Activated CD8-positive, alpha-beta T cell treated with anti-CD3 and anti-CD28 coated beads, Interleukin-2, amount 10 ng/mL, durations not matched to agents 7 days and 5 days (primary cell): ENCODE data around the gene CXCR4. TPM values are rescaled to one million over a fixed set of nuclear protein-coding genes. Genes with fewer than 3 reads are reported as not detected.

ENCODE experiments used
- ATAC-seq: fragments of 150-1000 bp; cut with Tn5 transposase; one replicate; pipeline ENCODE4 v1.10.0; 2021; ENCODE audit warnings: moderate library complexity
- CTCF ChIA-PET: fragments of 350-600 bp; sonication (Branson Sonifier 250); formaldehyde crosslinking; loops from one replicate; lab custom pipeline; 2021; ENCODE audit warnings: antibody characterized with exemption; lab: Charles Lee
- POLR2A ChIA-PET: fragments of 350-600 bp; sonication (Branson Sonifier 250); formaldehyde crosslinking; loops from one replicate; lab custom pipeline; 2021; ENCODE audit warnings: antibody characterized with exemption; lab: Charles Lee
- DNase-seq: peaks from one replicate; pipeline ENCODE4 v3.0.0-alpha.2; 2020
- H3K27ac Mint-ChIP-seq: one replicate; pipeline ENCODE4 v1.8.0; 2021; ENCODE audit warnings: mild to moderate bottlenecking, mixed read lengths
- H3K27me3 Mint-ChIP-seq: one replicate; pipeline ENCODE4 v1.8.0; 2021; ENCODE audit warnings: low read depth, mixed read lengths
- H3K36me3 Mint-ChIP-seq: one replicate; pipeline ENCODE4 v1.8.0; 2021; ENCODE audit warnings: low read depth, mixed read lengths
- H3K4me1 Mint-ChIP-seq: one replicate; pipeline ENCODE4 v1.8.0; 2021; ENCODE audit warnings: low read depth, mixed read lengths
- H3K4me3 Mint-ChIP-seq: one replicate; pipeline ENCODE4 v1.8.0; 2021; ENCODE audit warnings: mild to moderate bottlenecking, mixed read lengths
- H3K9me3 Mint-ChIP-seq: one replicate; pipeline ENCODE4 v1.8.0; 2022; ENCODE audit warnings: mixed read lengths; ENCODE audit not compliant: insufficient read depth
- total RNA-seq, 2 experiments: library from RNA; stranded (reverse); gene quantifications; one replicate each; pipeline ENCODE4 v1.2.3, GENCODE V29; 2021

CXCR4 gene
- total RNA-seq, 2 experiments from 2014 or later, result 219 to 226 TPM

- ChIA-PET CTCF (interaction anchor here (0.7 to 1.4 kb wide), 3 partner anchors 54 to 266 kb away, joined by 3 read pairs; no protein-coding TSS in a partner anchor), POLR2A (interaction anchor here (0.6 to 0.9 kb wide), 3 partner anchors 24 to 264 kb away, joined by 3 to 4 read pairs (median 3); partner anchors contain the start of gene DARS1)
- Mint-ChIP-seq H3K4me3 (peak overlapping the region; percentile 98), H3K27ac (no peak overlapping the region), H3K9me3 (no peaks in the 10 kb centered on the region), H3K4me1 (peaks cover 43% of the 10 kb centered on the region), H3K27me3 (no peaks in the 10 kb centered on the region), H3K36me3 (peaks cover 55% of the 10 kb centered on the region)
- no peak for DNase-seq
- no peak for ATAC-seq
These were observed 4.6 kb downstream of the CXCR4 start for GRCh38 chr2:136113209-136113971.

- H3K27ac Mint-ChIP-seq, result no peak overlapping the region
- DNase-seq, result no peak
- H3K27me3 Mint-ChIP-seq, result no peaks in the 10 kb centered on the region
- H3K4me1 Mint-ChIP-seq, result peaks cover 44% of the 10 kb centered on the region
- no peaks in the 10 kb centered on the region for H3K9me3 Mint-ChIP-seq
- no peak for ATAC-seq
- CTCF ChIA-PET, result interaction anchor here (1.0 to 1.4 kb wide), 3 partner anchors 198 to 272 kb away, joined by 3 to 4 read pairs (median 3); no protein-coding TSS in a partner anchor
- no peak overlapping the region for H3K4me3 Mint-ChIP-seq
- POLR2A ChIA-PET, result interaction anchor here (0.6 to 0.9 kb wide), 3 partner anchors 24 to 265 kb away, joined by 3 to 4 read pairs (median 3); no protein-coding TSS in a partner anchor
- H3K36me3 Mint-ChIP-seq, result peaks cover 52% of the 10 kb centered on the region
These were observed 5.4 kb downstream of the CXCR4 start for GRCh38 chr2:136112317-136113208.

- Mint-ChIP-seq H3K27me3 (no peaks in the 10 kb centered on the region), H3K27ac (no peak overlapping the region), H3K4me1 (peaks cover 48% of the 10 kb centered on the region), H3K4me3 (no peak overlapping the region), H3K9me3 (no peaks in the 10 kb centered on the region), H3K36me3 (peaks cover 45% of the 10 kb centered on the region)
- DNase-seq (no peak), ATAC-seq (no peak)
- CTCF ChIA-PET, result interaction anchor here (1.4 kb wide), 1 partner anchor 273 kb away, joined by 4 read pairs; no protein-coding TSS in a partner anchor
- POLR2A ChIA-PET, result interaction anchor here (0.9 kb wide), 1 partner anchor 54 kb away, joined by 4 read pairs; no protein-coding TSS in a partner anchor
These were observed 6.2 kb downstream of the CXCR4 start for GRCh38 chr2:136111711-136112110.

GRCh38 chr2:136110526-136110925, 7.4 kb downstream of the CXCR4 start:
- Mint-ChIP-seq H3K36me3 (peaks cover 35% of the 10 kb centered on the region), H3K27ac (no peak overlapping the region), H3K9me3 (no peaks in the 10 kb centered on the region), H3K4me3 (no peak overlapping the region), H3K27me3 (no peaks in the 10 kb centered on the region), H3K4me1 (peaks cover 45% of the 10 kb centered on the region)
- ChIA-PET POLR2A (no interaction called here), CTCF (interaction anchor here (1.3 to 3.6 kb wide), 2 partner anchors 57 to 193 kb away, joined by 3 to 11 read pairs; no protein-coding TSS in a partner anchor)
- ATAC-seq, result no peak
- no peak for DNase-seq

- H3K36me3 Mint-ChIP-seq, result peaks cover 16% of the 10 kb centered on the region
- no peaks in the 10 kb centered on the region for H3K9me3 Mint-ChIP-seq
- peaks cover 26% of the 10 kb centered on the region for H3K4me1 Mint-ChIP-seq
- ChIA-PET CTCF (interaction anchor here (1.0 to 3.6 kb wide), 8 partner anchors 10 to 277 kb away, joined by 3 to 16 read pairs (median 4); no protein-coding TSS in a partner anchor), POLR2A (interaction anchor here (0.8 to 1.4 kb wide), 2 partner anchors 10 to 50 kb away, joined by 3 to 5 read pairs; no protein-coding TSS in a partner anchor)
- H3K27me3 Mint-ChIP-seq, result no peaks in the 10 kb centered on the region
- no peak for ATAC-seq
- H3K27ac Mint-ChIP-seq, result no peak overlapping the region
- DNase-seq, result no peak
- H3K4me3 Mint-ChIP-seq, result no peak overlapping the region
These were observed 9.5 kb downstream of the CXCR4 start for GRCh38 chr2:136108463-136108862.

- peaks cover 4% of the 10 kb centered on the region for H3K36me3 Mint-ChIP-seq
- no peak overlapping the region for H3K27ac Mint-ChIP-seq
- no peak for DNase-seq
- no peaks in the 10 kb centered on the region for H3K9me3 Mint-ChIP-seq
- ATAC-seq, result no peak
- no peak overlapping the region for H3K4me3 Mint-ChIP-seq
- POLR2A ChIA-PET, result interaction anchor here (1.4 kb wide), 1 partner anchor 11 kb away, joined by 5 read pairs; no protein-coding TSS in a partner anchor
- H3K4me1 Mint-ChIP-seq, result peaks cover 14% of the 10 kb centered on the region
- no peaks in the 10 kb centered on the region for H3K27me3 Mint-ChIP-seq
- CTCF ChIA-PET, result interaction anchor here (1.0 to 3.6 kb wide), 7 partner anchors 9 to 278 kb away, joined by 3 to 16 read pairs (median 4); no protein-coding TSS in a partner anchor
These were observed 10.6 kb downstream of the CXCR4 start for GRCh38 chr2:136107051-136108033.

GRCh38 chr2:136106505-136106904, 11.4 kb downstream of the CXCR4 start:
- POLR2A ChIA-PET, result no interaction called here
- Mint-ChIP-seq H3K9me3 (no peaks in the 10 kb centered on the region), H3K27me3 (no peaks in the 10 kb centered on the region), H3K27ac (no peak overlapping the region), H3K4me1 (peaks cover 13% of the 10 kb centered on the region), H3K4me3 (no peak overlapping the region), H3K36me3 (peaks cover 2% of the 10 kb centered on the region)
- ATAC-seq (no peak), DNase-seq (no peak)
- CTCF ChIA-PET, result interaction anchor here (3.4 kb wide), 1 partner anchor 49 kb away, joined by 16 read pairs; no protein-coding TSS in a partner anchor

GRCh38 chr2:136104977-136105376, 13.0 kb downstream of the CXCR4 start:
- H3K36me3 Mint-ChIP-seq, result peaks cover 3% of the 10 kb centered on the region
- H3K27ac Mint-ChIP-seq, result no peak overlapping the region
- peaks cover 27% of the 10 kb centered on the region for H3K4me1 Mint-ChIP-seq
- CTCF ChIA-PET, result interaction anchor here (3.4 kb wide), 1 partner anchor 47 kb away, joined by 16 read pairs; no protein-coding TSS in a partner anchor
- H3K27me3 Mint-ChIP-seq, result no peaks in the 10 kb centered on the region
- DNase-seq, result no peak
- H3K9me3 Mint-ChIP-seq, result no peaks in the 10 kb centered on the region
- ATAC-seq, result no peak
- H3K4me3 Mint-ChIP-seq, result no peak overlapping the region
- POLR2A ChIA-PET, result no interaction called here

GRCh38 chr2:136101042-136101441, 16.9 kb downstream of the CXCR4 start:
- no peak for ATAC-seq
- peaks cover 18% of the 10 kb centered on the region for H3K4me1 Mint-ChIP-seq
- H3K36me3 Mint-ChIP-seq, result peaks cover 3% of the 10 kb centered on the region
- H3K9me3 Mint-ChIP-seq, result no peaks in the 10 kb centered on the region
- no peak overlapping the region for H3K4me3 Mint-ChIP-seq
- H3K27me3 Mint-ChIP-seq, result no peaks in the 10 kb centered on the region
- ChIA-PET POLR2A (no interaction called here), CTCF (no interaction called here)
- no peak for DNase-seq
- H3K27ac Mint-ChIP-seq, result no peak overlapping the region

- H3K4me1 Mint-ChIP-seq, result peaks cover 18% of the 10 kb centered on the region
- no peak overlapping the region for H3K4me3 Mint-ChIP-seq
- ATAC-seq (no peak), DNase-seq (no peak)
- no peak overlapping the region for H3K27ac Mint-ChIP-seq
- peaks cover 3% of the 10 kb centered on the region for H3K36me3 Mint-ChIP-seq
- H3K27me3 Mint-ChIP-seq, result no peaks in the 10 kb centered on the region
- ChIA-PET POLR2A (interaction anchor here (1.0 kb wide), 1 partner anchor 16 kb away, joined by 3 read pairs; no protein-coding TSS in a partner anchor), CTCF (interaction anchor here (1.0 to 1.6 kb wide), 2 partner anchors 10 to 20 kb away, joined by 3 read pairs; no protein-coding TSS in a partner anchor)
- no peaks in the 10 kb centered on the region for H3K9me3 Mint-ChIP-seq
These were observed 19.5 kb downstream of the CXCR4 start for GRCh38 chr2:136098441-136098840.
